GM21737 (cell line): ENCODE measurements around the gene CCDC8.
"Not testable (repeated sequence)": the region's sequence is repeated elsewhere in the genome, so short reads cannot be mapped to it uniquely, and the experiment has no call there.

Experiments
- ATAC-seq: cut with Tn5 transposase; IDR thresholded peaks from one replicate; pipeline ENCODE4 v1.9.1; 2021; ENCODE audit warnings: mild to moderate bottlenecking, moderate library complexity; ENCODE audit not compliant: unreplicated experiment

Gene CCDC8

DNA sequence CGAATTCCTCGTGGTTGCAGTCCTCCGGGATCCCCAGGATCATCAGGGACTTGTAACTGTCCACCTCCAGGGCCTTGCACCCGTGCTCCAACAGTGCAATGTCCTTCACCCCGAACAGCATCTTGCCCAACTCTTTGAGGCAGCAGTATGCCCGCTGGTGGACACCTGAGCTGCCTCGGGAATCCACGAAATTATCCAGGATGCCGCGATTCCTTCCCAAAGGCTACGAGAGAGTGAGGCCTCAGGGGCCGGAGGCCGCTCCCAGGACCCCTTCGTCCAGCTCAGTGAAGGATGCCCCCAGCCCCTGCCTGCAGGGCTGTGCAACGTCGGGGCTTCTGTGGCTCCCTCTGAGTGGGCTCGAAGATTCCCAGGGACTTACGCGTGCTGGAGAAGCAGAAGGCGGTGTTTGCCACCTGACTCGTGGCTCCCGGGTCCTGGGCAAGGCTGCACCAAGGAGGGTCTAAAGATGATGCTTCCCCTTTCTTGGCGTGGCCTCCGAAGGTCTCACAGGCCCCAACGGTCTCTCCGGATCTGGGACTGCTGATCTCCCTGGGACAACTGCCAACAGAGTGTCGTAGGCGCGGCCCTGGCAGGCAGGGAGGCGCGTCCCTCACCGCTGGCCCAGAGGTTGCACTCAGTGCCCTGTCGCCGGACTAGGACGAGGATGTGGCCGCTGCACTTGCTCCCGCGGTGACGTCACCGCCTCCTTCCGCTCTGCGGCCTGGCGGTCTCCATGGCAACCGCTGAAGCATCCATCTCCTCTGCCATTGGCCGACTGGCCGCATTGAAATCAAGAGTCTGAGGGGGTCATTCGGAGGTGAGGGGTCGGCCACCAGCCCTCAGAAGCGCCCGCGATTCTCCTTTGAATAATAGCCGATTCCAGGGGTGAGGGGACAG, 15.1 kb upstream of the CCDC8 start, which contains the start of gene PNMA8C:
Gene PNMA8C, minus strand, starts transcription at position 698 of the 897 bp plus-strand sequence. Its CDS starts 577 bp downstream, at position 121.
- ATAC-seq = no peak

DNA sequence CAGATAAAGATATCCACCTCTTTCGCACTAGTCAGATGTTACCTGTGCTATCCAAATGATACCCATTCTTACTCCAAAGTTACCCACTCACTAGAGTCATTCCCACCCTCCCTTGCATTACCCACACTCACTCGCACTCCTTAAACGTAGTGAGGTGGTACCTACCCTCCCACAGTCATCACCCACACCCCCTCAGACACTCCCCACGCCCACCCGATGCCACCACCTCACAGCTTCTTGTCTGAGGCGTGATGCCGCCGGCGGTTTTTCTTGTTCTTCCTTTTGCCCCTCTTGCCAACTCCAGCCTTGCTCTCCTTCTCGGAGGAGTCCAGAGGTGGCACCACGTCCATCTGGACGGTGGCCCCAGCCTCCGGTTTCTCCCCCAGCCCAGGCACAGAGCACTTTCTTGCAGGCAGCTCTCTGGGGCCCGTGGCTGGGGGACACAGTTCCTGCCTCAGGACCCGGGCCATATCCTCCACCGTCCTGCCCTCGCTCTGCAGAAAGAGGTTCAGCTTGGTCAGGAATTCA, 14.2 kb upstream of the CCDC8 start:
- ATAC-seq = no peak

DNA sequence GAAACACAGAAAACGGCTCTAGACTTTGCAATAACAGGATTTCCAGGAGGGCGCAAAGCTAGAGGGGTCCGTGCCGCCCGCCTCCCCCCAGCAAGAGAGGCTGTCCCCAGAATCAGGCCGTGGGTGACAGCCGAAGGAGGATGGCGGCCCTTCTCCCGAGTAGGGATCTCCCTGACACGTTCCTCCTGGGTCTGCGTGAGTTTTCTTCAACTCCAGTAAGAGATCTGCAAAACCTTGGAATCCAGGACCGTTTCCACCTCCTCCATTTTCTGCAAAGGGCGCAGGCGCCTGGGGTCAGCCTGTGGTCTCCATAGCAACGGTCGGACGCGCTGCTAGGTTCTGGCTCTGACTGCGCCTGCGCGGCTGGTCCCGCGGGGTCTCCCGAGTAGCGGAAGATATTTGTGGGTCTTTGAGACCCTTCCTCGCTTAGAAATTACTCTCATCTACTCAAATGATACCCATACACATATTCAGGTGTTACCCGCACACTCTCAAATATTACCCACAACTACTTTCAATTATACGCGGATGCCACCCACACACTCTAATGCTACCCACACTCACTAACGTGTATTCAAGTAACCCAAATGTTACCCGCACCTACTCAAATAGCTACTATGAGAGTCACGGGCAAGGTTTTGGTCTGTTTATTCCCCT, 13.3 kb upstream of the CCDC8 start:
- no peak for ATAC-seq

DNA sequence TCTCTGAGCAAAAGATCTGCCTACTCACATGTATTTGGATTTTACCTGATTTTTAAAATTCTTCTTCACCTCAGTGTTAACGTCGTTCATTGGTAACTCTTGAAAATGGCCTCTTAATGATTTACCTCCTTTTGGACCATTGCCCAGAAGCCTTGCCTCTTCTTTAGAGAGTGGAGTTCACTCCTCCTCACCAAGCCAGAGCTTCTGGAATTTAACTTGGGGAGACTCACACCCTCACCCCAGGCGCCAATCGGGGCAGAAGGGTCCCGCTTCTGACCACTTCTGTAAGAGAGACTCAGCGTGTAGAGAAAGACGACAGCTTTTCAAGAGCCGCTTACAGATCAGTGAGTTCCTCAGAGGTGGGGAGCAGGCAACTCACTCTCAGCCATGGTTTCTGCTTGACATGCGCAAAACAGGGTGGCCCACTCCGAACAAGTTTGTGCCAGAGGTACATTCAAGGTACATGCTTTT, 12.7 kb upstream of the CCDC8 start:
- ATAC-seq = no peak

DNA sequence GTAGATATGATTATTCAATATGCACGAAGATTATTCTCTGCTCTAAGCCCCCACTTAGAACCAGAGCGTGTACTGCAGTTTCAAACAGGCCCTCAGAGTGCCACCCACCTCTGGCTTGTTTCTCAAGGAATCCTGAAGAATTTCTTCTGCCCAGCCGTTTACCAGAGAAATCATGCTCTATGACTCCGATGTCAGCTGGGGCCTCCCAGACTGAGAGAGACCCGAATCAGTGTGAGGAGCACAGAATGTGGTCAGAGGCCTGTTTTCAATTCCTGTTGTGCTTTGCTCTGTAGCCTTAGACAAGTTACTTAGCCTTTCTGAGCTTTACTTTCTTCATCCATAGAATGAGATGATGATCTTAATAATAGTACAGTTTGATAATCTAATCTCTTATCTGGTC, 9.8 kb upstream of the CCDC8 start:
- no peak for ATAC-seq

DNA sequence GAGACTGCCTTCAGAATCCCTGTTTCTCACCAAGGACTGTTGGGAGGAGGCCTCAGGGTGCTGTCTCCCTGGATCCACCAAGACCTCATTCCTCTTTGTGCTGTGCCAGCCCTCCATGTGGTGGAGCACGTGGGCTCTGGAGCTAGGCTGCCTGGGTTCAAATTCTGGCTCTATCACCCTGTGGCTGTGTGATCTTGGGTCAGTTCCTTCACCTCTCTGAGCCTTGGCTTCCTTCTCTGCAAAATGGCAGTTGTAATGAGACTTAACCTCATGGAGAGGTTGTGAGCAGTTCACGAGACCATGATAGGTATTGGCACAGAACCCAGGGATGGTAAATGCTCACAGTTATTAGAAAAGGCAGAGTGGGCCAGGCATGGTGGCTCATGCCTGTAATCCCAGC, 9.0 kb upstream of the CCDC8 start:
- ATAC-seq = no peak

DNA sequence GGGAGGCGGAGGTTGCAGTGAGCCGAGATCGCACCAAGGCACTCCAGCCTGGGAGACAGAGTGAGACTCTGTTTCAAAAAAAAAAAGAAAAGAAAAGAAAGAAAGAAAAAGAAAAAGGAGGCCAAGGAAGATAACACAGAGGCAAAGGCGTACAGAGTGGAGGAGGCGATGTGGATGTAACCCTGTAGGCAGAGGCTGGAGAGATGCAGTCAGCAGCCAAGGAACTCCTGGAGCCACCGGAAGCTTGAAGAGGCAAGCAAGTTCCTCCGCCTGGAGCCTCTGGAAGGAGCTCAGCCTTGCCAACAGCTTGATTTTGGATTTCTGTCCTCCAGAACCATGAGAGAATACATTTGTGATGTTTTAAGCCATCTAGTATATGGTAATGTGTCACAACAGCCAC, 6.7 kb upstream of the CCDC8 start:
- ATAC-seq = no peak

DNA sequence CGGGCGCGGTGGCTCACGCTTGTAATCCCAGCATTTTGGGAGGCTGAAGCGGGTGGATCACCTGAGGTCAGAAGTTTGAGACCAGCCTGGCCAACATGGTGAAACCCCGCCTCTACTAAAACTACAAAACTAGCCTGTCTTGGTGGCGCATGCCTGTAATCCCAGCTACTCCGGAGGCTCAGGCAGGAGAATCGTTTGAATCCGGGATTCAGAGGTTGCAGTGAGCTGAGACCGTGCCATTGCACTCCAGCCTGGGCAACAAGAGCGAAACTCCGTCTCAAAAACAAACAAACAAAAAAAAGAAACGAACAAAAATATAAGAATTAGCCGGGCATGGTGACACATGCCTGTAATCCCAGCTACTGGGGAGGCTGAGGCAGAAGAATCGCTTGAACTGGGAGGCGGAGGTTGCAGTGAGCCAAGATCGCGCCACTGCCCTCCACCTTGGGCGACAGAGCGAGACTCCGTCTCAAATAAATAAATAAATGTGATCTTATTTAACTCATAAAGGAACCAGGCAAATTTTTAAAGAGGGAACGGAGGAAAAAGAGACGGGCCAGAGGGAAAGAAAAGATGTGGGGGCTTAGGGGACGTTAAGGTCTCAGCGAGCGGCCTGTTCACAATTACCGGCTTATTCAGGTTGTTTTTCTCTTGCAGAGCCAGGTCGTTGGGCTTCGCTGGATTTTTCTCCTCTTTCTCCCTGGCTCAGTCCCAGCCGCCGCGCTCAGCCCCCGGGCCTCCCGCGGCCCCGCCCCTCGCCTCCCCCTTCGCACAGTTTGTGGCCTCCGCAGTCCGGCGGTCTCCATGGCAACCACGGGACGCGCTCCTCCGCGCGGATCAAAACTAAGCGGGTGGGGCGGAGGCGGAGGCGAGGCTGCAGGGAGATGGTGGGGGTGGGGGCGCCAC, 2.7 kb upstream of the CCDC8 start:
- not testable (repeated sequence) for ATAC-seq

DNA sequence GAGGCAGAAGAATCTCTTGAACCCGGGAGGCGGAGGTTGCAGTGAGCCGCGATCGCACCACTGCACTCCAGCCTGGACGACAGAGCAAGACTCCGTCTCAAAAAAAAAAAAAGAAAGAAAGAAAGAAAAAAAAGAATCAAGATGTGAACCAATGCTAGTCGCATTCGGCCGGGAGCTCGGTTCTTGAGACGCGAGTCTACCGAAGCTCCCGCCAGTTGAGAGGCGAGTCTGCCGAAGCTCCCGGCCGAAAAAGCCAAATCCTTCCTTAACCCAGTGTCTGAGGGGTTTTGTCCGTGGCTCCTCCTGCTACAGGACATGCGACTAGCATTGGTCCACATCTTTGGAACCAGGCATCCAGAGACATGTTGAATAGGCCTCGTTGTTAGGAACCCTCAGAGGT, 1.5 kb upstream of the CCDC8 start:
- not testable (repeated sequence) for ATAC-seq

DNA sequence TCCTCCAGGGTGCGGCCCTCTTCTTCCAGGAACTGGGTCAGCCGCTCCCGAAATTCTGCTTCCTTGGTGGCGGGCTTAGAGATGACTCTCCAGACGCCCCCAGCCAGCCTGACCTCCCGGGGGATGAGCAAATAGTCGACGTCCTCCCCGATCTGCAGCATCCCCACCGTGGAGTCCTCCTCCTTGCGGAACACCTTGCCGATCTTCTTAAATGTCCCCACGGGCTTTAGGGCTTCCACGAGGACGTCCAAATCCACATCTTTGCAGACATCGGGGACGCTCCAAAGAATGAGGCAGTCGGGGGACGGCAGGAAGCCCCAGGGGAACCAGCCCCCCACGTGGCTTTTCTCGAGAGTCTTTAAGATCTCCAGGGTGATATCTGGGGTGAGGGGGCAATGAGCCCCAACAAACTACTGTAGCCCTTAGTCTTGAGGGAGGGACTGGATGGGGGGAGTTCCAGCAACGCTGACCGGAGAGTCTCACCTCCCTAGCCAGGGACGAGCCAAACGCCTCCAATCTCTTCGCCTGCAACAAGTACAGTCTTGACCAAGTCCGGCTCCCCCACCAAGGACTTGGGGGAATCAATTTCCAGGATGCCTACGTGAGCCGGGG, 608 bp downstream of the CCDC8 start:
- no peak for ATAC-seq

DNA sequence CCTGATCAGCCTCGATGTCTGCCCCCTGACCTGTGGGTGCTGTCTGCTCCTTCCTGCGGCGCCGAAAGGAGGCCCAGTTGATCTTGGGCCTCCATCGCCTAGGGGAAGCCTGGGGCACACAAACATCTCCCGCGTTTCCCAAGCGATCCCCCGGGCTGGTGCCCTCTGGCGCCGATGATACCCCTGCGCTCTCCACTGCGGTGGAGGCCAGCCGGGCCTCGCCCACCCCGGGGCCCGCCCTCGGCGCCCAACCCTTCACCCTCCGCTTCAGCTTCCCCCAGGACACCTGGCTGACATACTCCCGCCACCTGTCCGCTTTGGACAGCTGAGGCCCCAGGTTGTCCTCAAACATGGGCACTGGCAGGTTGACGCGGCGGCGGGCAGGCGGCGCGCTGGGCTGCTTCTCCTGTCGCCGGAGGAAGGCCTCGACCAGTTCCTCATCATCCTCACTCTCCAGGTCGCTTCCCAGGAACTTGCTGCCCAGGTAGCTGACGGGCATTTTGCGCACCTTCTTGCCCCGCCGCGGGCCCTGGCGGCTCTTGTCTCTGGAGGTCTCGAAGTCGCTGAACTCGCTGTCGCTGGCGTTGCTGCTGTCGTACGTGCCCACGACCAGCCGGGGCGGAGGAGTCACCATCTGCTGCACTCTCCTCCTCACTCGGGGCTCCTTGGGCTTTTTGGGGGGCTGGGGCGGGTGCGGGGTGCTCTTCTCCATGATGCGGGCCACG, 1.3 kb downstream of the CCDC8 start:
- ATAC-seq = no peak

DNA sequence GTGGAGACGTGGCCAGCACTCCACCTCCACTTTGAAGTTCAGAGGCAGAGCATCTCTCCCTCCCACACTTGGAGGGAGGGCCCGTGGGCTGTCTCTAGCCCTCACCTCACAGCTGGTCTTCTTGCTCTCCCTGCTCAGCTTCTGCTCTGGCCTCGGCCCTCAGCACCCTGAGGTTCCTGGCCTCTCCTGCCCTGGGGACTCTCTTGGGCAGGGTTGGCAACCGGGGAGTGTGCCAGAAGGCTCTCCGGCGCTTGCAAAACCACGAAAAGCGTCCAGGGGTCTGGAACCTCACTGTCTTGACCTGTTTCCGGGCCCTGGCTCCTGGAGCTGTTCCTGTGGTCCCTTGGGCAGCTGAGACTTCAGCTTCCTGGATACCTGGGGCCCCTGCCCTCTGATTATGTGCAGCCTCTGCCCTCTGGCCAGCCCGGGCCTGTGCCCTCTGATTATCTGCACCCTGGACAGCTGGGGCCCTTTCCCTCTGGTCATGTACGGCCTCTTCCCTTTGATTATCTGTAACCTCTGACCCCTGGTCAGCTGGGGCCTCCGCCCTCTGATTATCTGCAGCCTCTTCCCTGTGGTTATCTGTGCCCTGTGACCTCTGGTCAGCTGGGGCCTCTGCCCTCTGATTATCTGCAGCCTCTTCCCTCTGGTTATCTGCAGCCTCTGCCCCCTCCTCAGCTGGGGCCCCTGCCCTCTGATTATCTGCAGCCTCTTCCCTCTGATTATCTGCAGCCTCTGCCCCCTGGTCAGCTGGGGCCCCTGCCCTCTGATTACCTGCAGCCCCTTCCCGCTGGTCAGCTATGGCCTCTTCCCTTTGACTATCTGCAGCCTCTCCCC, 2.1 kb downstream of the CCDC8 start:
- ATAC-seq = no peak

DNA sequence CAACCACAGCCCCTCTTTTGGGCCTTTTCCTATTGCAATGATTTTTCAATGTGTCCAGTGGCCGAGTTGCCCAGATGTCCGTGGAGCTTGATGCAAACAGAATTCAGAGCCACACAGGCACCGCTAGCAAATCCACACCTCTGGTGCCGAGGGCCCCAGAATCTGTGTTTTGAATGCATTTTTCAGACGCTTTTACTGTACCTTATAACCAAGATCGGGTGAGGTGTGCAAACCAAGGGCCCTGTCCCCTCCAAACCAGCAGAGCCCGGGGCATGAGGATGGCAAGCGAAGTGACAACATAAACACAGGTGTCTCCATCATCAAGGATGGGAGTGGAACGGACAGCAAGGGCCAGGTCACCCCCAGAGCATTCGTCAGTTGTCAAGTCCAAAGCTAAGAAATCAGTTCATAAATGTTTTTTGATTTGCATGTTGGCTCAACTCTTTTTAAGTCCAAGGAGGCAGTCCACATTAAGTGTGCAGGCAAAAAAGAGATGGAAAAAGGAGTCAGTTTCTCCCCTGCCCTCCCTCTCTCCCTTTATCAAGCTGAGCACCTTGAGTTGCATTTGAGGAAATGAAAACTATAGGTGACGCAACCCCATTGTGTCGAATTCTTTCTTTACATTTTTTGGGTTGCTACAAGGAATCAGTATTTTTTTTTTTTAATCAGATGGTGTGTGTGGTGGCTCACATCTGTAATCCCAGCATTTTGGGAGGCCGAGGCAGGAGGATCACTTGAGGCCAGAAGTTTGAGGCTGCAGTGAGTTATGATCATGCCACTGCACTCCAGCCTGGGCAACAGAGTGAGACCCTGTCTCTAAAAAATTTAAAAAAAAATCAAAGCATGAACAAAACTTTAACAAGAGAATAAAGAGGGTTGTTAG, 2.9 kb downstream of the CCDC8 start:
- ATAC-seq = no peak

DNA sequence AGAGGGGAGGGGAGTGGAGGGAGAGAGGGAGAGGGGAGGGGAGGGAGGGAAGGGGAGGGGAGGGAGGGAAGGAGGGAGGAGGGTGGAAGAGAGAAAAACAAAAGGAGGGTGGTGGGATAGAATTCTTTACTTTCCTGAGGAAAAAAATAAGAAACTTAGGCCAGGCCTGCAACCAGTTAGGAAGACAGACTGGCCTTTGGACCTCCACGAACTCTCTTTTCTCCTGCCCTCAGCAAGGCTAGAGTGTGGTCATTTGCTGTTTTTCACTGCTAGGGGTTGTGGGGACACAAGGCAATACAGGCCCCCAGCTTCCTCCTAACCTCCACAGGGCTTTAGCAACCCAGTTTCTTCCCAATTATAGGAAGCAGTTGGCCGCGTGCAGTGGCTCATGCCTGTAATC, 4.2 kb downstream of the CCDC8 start:
- no peak for ATAC-seq

DNA sequence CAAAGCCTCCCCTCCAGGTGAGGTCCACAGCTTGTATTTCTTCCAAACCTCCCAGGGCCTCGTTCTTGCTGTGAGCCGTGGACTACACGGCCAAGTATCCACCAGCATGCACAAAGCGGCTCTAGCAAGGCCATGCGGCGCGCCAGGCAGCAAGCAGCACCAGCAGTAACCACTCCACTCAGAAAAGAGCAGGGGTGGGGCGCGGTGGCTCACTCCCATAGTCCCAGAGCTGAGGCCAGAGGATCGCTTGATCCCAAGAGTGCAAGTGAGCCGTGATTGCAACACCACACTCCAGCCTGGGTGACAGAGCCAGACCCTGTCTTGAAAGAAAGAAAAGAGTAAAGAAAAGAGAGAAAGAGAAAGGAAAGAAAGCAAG, 4.7 kb downstream of the CCDC8 start:
- no peak for ATAC-seq

DNA sequence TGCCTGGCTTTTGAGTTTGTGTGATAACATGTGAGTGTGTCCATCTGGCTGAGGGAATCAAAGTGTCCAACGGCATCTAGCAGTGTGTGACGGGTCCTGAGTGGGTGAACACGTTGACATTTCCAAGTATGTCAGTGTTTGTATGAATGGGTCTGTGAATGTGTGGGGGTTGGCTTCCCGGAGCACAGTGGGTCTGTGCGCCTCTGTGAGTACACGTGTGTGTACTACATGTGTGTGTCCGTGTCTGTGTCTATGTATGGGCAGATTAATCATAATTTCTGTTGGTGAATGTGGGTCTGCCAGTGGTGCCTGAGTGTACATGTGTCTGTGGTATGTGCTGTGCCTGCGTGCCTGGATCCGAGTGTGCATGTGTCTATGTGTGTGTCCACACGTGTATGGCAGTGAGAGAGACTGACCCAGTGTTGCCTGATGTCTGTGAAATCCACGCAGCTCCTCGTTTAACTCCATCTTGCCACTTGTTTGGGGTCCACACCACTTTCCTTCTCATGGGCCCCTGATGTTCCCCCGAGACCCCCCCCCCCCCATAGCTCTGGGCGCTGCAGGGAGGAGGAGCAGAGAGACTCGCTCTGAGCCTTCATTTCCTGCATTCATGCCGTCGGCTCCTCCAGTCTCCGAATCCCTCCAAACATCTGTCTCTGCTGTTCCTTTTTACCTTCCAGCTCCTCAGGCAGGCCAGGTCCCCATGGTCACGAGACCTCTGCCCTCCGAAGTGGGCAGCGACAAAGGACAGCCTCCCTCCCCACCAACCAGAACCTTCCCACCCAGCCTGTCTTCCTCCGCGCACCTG, 5.3 kb downstream of the CCDC8 start:
- no peak for ATAC-seq

DNA sequence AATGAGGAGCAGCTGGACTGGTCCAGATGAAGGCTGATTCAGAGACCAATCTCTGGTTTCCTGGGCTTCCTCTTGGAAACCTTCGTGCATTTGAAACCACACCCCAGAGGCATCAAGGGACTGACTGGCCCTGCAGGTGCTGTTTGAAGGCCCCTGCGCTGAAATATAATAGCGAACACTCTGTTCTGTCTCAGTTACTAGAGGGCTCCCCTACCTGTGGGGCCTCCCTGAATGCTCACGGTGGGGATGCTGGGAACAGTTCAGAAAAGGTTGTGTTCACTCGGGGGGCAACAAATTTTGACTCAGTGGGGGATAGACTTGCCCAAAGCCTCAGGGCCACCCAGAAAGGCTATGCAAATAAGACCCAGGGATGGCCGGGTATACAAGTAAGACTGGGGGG, 6.4 kb downstream of the CCDC8 start:
- ATAC-seq = no peak
